Keratinocyte (primary cell): ENCODE measurements around the gene IGHMBP2. TPM values are rescaled to one million over a fixed set of nuclear protein-coding genes. Genes with fewer than 3 reads are reported as not detected.

Experiments used
- DNase-seq: peaks from one replicate; pipeline ENCODE4 v3.0.0-alpha.2; 2011; ENCODE audit warnings: low read depth, missing footprints, low spot score
- FAIRE-seq: peaks from 2 replicates; lab custom pipeline; 2011; peaks lifted over from hg19 to GRCh38; lab: Jason Lieb, UNC
- H2AFZ ChIP-seq: 2 replicates; pipeline ENCODE4 v1.6.0; 2012; ENCODE audit warnings: low read length, control low read depth, inconsistent platforms; ENCODE audit not compliant: control insufficient read depth
- H3K27ac ChIP-seq: 2 replicates; pipeline ENCODE4 v1.5.1; 2011; ENCODE audit warnings: low read length; ENCODE audit not compliant: control insufficient read depth, insufficient read depth
- H3K27me3 ChIP-seq: 3 replicates; pipeline ENCODE4 v1.6.0; 2011; ENCODE audit warnings: low read length; ENCODE audit not compliant: control insufficient read depth, insufficient read depth; ENCODE audit errors: extremely low read depth
- H3K36me3 ChIP-seq, 2 experiments: 2 replicates in 1 of 2; 3 replicates in 1 of 2; pipeline ENCODE4 v1.5.1; 2011; ENCODE audit warnings: low read length in 2 of 2, mild to moderate bottlenecking in 1 of 2; ENCODE audit not compliant: control insufficient read depth in 2 of 2, insufficient read depth in 2 of 2; ENCODE audit errors: extremely low read depth in 1 of 2
- H3K4me1 ChIP-seq: 3 replicates; pipeline ENCODE4 v1.5.1; 2011; ENCODE audit warnings: low read length; ENCODE audit not compliant: control insufficient read depth, insufficient read depth; ENCODE audit errors: extremely low read depth
- H3K4me2 ChIP-seq: 3 replicates; pipeline ENCODE4 v1.6.0; 2011; ENCODE audit warnings: low read depth, low read length; ENCODE audit not compliant: control insufficient read depth, insufficient read depth; ENCODE audit errors: extremely low read depth
- H3K4me3 ChIP-seq, 3 experiments: fragments of 200-600 bp in 1 of 3; sonication (generic) in 1 of 3; 2 replicates in 2 of 3; 3 replicates in 1 of 3; pipeline ENCODE4 v1.5.1; 2011 to 2016; ENCODE audit warnings: low read length in 3 of 3, mild to moderate bottlenecking in 3 of 3, control low read depth in 2 of 3, inconsistent platforms in 1 of 3, low read depth in 1 of 3, mixed read lengths in 1 of 3, mixed run types in 1 of 3, moderate library complexity in 1 of 3; ENCODE audit not compliant: control insufficient read depth in 2 of 3, insufficient read depth in 2 of 3; ENCODE audit errors: extremely low read depth in 1 of 3
- H3K79me2 ChIP-seq: 2 replicates; pipeline ENCODE4 v1.6.0; 2012; ENCODE audit warnings: low read length; ENCODE audit not compliant: control insufficient read depth, insufficient read depth
- H3K9ac ChIP-seq: 3 replicates; pipeline ENCODE4 v1.6.0; 2011; ENCODE audit warnings: low read length; ENCODE audit not compliant: control insufficient read depth, insufficient read depth; ENCODE audit errors: extremely low read depth
- H3K9me1 ChIP-seq: 3 replicates; pipeline ENCODE4 v1.6.0; 2011; ENCODE audit warnings: low read length; ENCODE audit not compliant: control insufficient read depth, insufficient read depth; ENCODE audit errors: extremely low read depth
- H3K9me3 ChIP-seq: 2 replicates; pipeline ENCODE4 v1.5.1; 2012; ENCODE audit warnings: low read depth, low read length; ENCODE audit not compliant: control insufficient read depth
- H4K20me1 ChIP-seq: 3 replicates; pipeline ENCODE4 v1.6.0; 2011; ENCODE audit warnings: low read length; ENCODE audit not compliant: control insufficient read depth, insufficient read depth; ENCODE audit errors: extremely low read depth
- CTCF ChIP-seq, 3 experiments: IDR thresholded peaks in 1 of 3; conservative IDR thresholded peaks in 1 of 3; optimal IDR thresholded peaks in 1 of 3; 2 replicates in 2 of 3; 3 replicates in 1 of 3; pipeline versions ENCODE3 to v1.5.1; 2011; ENCODE audit warnings: low read length in 3 of 3, mild to moderate bottlenecking in 3 of 3, moderate library complexity in 2 of 3, control low read depth in 1 of 3, inconsistent platforms in 1 of 3; ENCODE audit not compliant: insufficient read depth in 2 of 3; ENCODE audit errors: extremely low read depth in 1 of 3
- EZH2 ChIP-seq: IDR thresholded peaks from one replicate; pipeline ENCODE4 v1.6.1; 2012; ENCODE audit warnings: inconsistent platforms, mild to moderate bottlenecking, low read length, moderate library complexity
- dilution Hi-C: fragments of 300-500 bp; cut with MboI; formaldehyde crosslinking; loops from one replicate; pipeline ENCODE4 v1.7.0; 2020; ENCODE audit warnings: low sequenced_read_pairs; ENCODE audit not compliant: extremely low pct_ligation_motif_present
- polyA plus RNA-seq, 5 experiments: library from polyadenylated mRNA; depleted of rRNA in 3 of 5; stranded (reverse) in 3 of 5; stranded (forward) in 1 of 5; unstranded in 1 of 5; fragments of >200 nt; gene quantifications; 1 replicate in 1 of 5; 2 replicates in 3 of 5; 3 replicates in 1 of 5; pipeline versions ENCODE4 v1.2.1 to v1.2.3, GENCODE V29; 2011 to 2012; ENCODE audit warnings: missing spikeins in 2 of 5, low read depth in 1 of 5, low replicate concordance in 1 of 5

The IGHMBP2 gene
- polyA plus RNA-seq, 1 donor (not counting 4 experiments of a cell fraction or from before 2014, with no cell fraction given): 10.0 TPM

GRCh38 chr11:68987211-68987610, 83.5 kb downstream of the IGHMBP2 start:
- H3K4me3 ChIP-seq: no peak overlapping the region
- no peak overlapping the region for H2AFZ ChIP-seq
- H3K9me3 ChIP-seq: no peaks in the 10 kb centered on the region
- no peak overlapping the region for H3K4me2 ChIP-seq
- H4K20me1 ChIP-seq: no peaks in the 10 kb centered on the region
- H3K9me1 ChIP-seq: no peaks in the 10 kb centered on the region
- peaks cover 8% of the 10 kb centered on the region for H3K27me3 ChIP-seq
- FAIRE-seq: no peak
- no peak for TF ChIP-seq EZH2
- no peak for TF ChIP-seq CTCF (optimal IDR thresholded peaks at IDR 0.05 in 1 of 3, IDR thresholded peaks at IDR 0.05 in 1 of 3, conservative IDR thresholded peaks at IDR 0.05 in 1 of 3; ENCODE audit: extremely low read depth in 1 of 3, insufficient read depth in 2 of 3, low read length in 3 of 3)
- dilution Hi-C loops: no loop called here
- H3K9ac ChIP-seq: no peak overlapping the region
- H3K4me1 ChIP-seq: no peaks in the 10 kb centered on the region
- no peaks in the 10 kb centered on the region for H3K36me3 ChIP-seq
- H3K79me2 ChIP-seq: no peaks in the 10 kb centered on the region
- no peak for DNase-seq
- no peak overlapping the region for H3K27ac ChIP-seq

- Histone ChIP-seq H3K4me2 (no peak overlapping the region), H3K4me3 (no peak overlapping the region), H2AFZ (no peak overlapping the region), H3K27ac (no peak overlapping the region), H3K27me3 (peaks cover 10% of the 10 kb centered on the region), H4K20me1 (no peaks in the 10 kb centered on the region), H3K9me3 (no peaks in the 10 kb centered on the region), H3K36me3 (no peaks in the 10 kb centered on the region), H3K9me1 (no peaks in the 10 kb centered on the region), H3K9ac (no peak overlapping the region), H3K4me1 (no peaks in the 10 kb centered on the region), H3K79me2 (no peaks in the 10 kb centered on the region)
- dilution Hi-C loops: no loop called here
- DNase-seq: no peak
- no peak for FAIRE-seq
- TF ChIP-seq CTCF (optimal IDR thresholded peaks at IDR 0.05 in 1 of 3, IDR thresholded peaks at IDR 0.05 in 1 of 3, conservative IDR thresholded peaks at IDR 0.05 in 1 of 3; ENCODE audit: extremely low read depth in 1 of 3, insufficient read depth in 2 of 3, low read length in 3 of 3) (no peak), EZH2 (no peak)
Observed at GRCh38 chr11:68988491-68988890, 84.8 kb downstream of the IGHMBP2 start.

Other genes starting within 250 kb of the IGHMBP2 start
- 2.2 to 2.6 TPM (median 2.4 TPM) in 3 replicates for gene GAL, start 219.3 kb upstream of the IGHMBP2 start, polyA plus RNA-seq
- 2.4 to 4.9 TPM (median 4.0 TPM) in 3 replicates for gene TESMIN, start 152.4 kb upstream of the IGHMBP2 start, polyA plus RNA-seq
- gene CPT1A, start 62.0 kb upstream of the IGHMBP2 start, polyA plus RNA-seq: 12.0 to 25.5 TPM (median 12.9 TPM) in 3 replicates
- gene MRPL21, start 59 bp upstream of the IGHMBP2 start, polyA plus RNA-seq: 85.8 to 120 TPM (median 115 TPM) in 3 replicates
- gene MRGPRD, start 77.1 kb downstream of the IGHMBP2 start, polyA plus RNA-seq: not detected in 3 replicates
- 0.02 to 0.04 TPM in 2 of 3 replicates, not detected in the other for gene MRGPRF, start 109.4 kb downstream of the IGHMBP2 start, polyA plus RNA-seq
- 7.7 to 12.0 TPM (median 10.0 TPM) in 3 replicates for gene TPCN2, start 145.0 kb downstream of the IGHMBP2 start, polyA plus RNA-seq